Measurements from ENCODE around the gene CTNNA3. TPM values are rescaled to one million over a fixed set of nuclear protein-coding genes. Genes with fewer than 3 reads are reported as not detected.
"Not testable (repeated sequence)": the region's sequence is repeated elsewhere in the genome, so short reads cannot be mapped to it uniquely, and the experiment has no call there.

The CTNNA3 gene
- 1 to 10 TPM in 1 of 4 donors, under 1 TPM in 2, not detected in 1; 0.47 to 3.3 (median 0.80) TPM for total RNA-seq

DNA sequence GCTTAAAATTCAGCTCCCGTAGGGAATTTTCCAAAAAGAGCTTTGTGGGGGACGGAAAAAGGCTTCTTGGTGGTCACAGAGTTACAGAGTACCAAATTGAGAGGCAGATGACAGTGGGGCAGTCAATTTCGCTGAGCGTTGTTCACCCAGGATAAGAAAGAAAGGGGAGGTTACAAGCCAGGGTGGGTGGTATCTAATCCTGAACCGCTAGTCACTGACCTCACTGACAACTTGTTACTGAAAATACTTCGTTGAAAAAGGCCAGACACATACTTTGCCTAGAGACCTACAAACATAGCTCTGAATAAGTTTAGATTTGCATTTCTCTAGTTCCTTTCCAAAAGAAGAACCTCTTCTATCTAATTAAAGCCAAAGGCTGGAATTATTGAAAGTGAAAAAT lies at the start of gene CTNNA3:
TSS of gene CTNNA3 (minus strand) at position 167 of the 400 bp plus-strand sequence.
- Histone ChIP-seq H3K4me3 (peak within 1 kb of the TSS in 1 of 4 donors; percentile 15), H3K27me3 (no peaks in the 10 kb centered on the region), H3K4me1 (no peaks in the 10 kb centered on the region), H3K27ac (peak within 1 kb of the TSS in 1 of 4 donors; percentile 6), H3K9me3 (no peaks in the 10 kb centered on the region), H3K36me3 (no peaks in the 10 kb centered on the region)
- TF ChIP-seq CTCF (IDR thresholded peaks at IDR 0.05): no peak
- TF ChIP-seq POLR2A (IDR thresholded peaks at IDR 0.05): no peak
- no peak for DNase-seq

DNA sequence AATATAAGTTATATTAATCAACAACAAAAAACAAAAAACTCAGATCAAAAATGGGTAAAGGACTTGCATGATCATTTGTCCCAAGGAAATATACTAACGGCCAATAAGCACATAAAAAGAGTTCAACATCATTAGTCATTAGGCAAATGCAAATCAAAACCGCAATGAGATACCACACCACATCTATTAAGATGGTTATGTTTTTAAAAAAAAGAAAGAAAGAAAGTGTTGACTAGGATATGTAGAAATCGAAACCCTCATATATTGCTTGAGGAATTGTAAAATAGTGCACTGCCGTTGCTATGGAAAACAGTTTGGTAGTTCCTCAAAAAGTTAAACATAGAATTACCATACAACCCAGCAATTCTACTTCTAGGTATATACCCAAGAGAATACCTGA lies 39.4 kb upstream of the CTNNA3 start:
- Histone ChIP-seq H3K4me1 (no peaks in the 10 kb centered on the region), H3K27ac (no peak overlapping the region), H3K27me3 (no peaks in the 10 kb centered on the region), H3K9me3 (no peaks in the 10 kb centered on the region), H3K36me3 (no peaks in the 10 kb centered on the region), H3K4me3 (no peak overlapping the region)
- TF ChIP-seq POLR2A (IDR thresholded peaks at IDR 0.05) (no peak), CTCF (IDR thresholded peaks at IDR 0.05) (no peak)
- DNase-seq: no peak

DNA sequence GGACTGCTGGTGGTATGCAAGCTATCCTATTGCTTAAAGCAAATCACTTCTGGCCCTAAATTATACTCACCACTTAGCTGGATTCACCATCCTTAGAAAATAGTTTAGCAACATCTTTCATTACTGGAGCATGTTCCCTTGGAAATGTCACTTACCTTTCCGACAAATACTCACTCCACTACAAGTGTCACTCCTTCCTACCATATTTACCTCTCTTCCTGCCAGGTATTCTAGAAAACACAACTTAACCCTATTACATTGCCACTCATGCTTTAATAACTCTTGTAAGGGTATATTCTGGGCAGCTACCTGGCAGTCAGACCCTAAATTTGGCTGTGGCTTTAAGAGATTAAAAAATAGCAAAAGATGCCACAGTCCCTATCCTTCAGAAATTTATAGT lies 37.5 kb upstream of the CTNNA3 start:
- H3K27me3 ChIP-seq: no peaks in the 10 kb centered on the region
- H3K4me3 ChIP-seq: no peak overlapping the region
- no peaks in the 10 kb centered on the region for H3K4me1 ChIP-seq
- H3K36me3 ChIP-seq: no peaks in the 10 kb centered on the region
- no peak for DNase-seq
- no peaks in the 10 kb centered on the region for H3K9me3 ChIP-seq
- TF ChIP-seq CTCF (IDR thresholded peaks at IDR 0.05) (no peak), POLR2A (IDR thresholded peaks at IDR 0.05) (no peak)
- H3K27ac ChIP-seq: no peak overlapping the region

DNA sequence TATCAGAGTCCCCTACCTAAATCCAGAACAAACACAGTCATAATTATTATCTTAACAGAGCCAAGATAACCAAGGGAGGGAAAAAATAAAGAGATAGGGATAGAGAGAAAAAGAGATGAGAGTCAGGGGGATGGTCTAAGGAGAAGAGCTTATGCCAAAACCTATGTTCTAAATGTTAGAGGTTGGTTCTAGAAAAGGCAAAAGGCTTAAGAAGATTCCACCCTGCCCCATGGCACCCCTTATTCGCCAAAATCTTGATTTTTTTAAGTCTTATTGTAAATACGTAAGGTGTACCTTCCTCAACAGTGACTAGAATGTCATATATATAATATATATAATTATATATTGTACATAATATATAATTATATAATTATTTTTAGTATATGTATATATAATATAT lies 29.6 kb upstream of the CTNNA3 start:
- Histone ChIP-seq H3K27me3 (no peaks in the 10 kb centered on the region), H3K9me3 (no peaks in the 10 kb centered on the region), H3K36me3 (no peaks in the 10 kb centered on the region), H3K4me1 (no peaks in the 10 kb centered on the region), H3K4me3 (no peak overlapping the region), H3K27ac (no peak overlapping the region)
- TF ChIP-seq POLR2A (IDR thresholded peaks at IDR 0.05): no peak
- TF ChIP-seq CTCF (IDR thresholded peaks at IDR 0.05): no peak
- DNase-seq: no peak

- Histone ChIP-seq H3K27me3 (no peaks in the 10 kb centered on the region), H3K4me1 (no peaks in the 10 kb centered on the region), H3K36me3 (no peaks in the 10 kb centered on the region), H3K9me3 (no peaks in the 10 kb centered on the region), H3K27ac (no peak overlapping the region), H3K4me3 (no peak overlapping the region)
- no peak for DNase-seq
- TF ChIP-seq POLR2A (IDR thresholded peaks at IDR 0.05) (no peak), CTCF (IDR thresholded peaks at IDR 0.05) (no peak)
Observed at GRCh38 chr10:67723601-67724000, 27.6 kb upstream of the CTNNA3 start.

DNA sequence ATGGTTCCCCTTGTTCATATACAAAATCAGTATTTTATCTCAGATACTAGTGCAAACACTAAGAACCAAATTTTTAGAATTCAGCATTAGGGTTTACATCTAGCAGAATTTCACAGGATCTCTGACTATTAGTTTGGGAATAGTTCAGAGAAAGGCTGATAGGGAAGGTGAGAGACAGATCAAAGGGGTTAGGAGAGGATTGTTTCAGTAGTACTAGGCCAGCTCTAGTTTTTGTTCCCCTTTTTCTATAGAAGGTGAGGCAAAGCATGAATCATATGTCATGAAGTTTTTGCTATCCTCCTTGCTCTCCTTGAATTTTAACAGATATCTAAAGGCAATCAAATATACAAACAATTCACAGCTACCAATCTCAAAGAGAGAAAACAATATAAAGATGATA lies 26.1 kb upstream of the CTNNA3 start:
- DNase-seq: no peak
- Histone ChIP-seq H3K27me3 (no peaks in the 10 kb centered on the region), H3K4me1 (no peaks in the 10 kb centered on the region), H3K4me3 (no peak overlapping the region), H3K36me3 (no peaks in the 10 kb centered on the region), H3K9me3 (no peaks in the 10 kb centered on the region), H3K27ac (no peak overlapping the region)
- TF ChIP-seq POLR2A (IDR thresholded peaks at IDR 0.05): no peak
- no peak for TF ChIP-seq CTCF (IDR thresholded peaks at IDR 0.05)

- H3K27ac ChIP-seq, H3K27me3 ChIP-seq, H3K9me3 ChIP-seq, H3K36me3 ChIP-seq, DNase-seq, H3K4me1 ChIP-seq, H3K4me3 ChIP-seq: not testable (repeated sequence)
Observed at GRCh38 chr10:67716455-67716854, 20.5 kb upstream of the CTNNA3 start.
